GM21447 (cell line): ENCODE data around the gene ABHD10.

Experiments
- ATAC-seq: cut with Tn5 transposase; IDR thresholded peaks from one replicate; pipeline ENCODE4 v1.9.1; 2021; ENCODE audit not compliant: unreplicated experiment

ABHD10 gene

GRCh38 chr3:112000367-112000771, 21.5 kb downstream of the ABHD10 start:
- ATAC-seq = no peak

DNA sequence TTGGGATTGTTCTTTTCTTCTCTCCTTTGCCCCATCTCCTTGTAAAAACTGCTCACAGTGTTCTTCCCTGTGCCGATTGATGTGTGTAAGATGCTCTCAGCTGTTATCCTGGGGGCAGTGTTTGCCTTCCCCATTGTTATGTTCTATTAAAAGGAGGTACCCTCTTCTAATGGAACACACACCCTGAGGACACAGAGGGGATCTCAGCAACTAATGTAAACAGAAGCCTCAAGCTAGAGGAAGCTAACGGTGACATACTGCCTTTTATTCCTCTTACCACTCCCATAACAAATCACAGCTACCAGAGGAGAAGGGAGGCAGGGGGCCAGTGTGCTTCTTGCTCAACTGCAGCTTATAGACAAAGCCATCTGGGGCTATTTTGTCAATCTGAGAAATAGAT, 22.1 kb downstream of the ABHD10 start:
- ATAC-seq = no peak

DNA sequence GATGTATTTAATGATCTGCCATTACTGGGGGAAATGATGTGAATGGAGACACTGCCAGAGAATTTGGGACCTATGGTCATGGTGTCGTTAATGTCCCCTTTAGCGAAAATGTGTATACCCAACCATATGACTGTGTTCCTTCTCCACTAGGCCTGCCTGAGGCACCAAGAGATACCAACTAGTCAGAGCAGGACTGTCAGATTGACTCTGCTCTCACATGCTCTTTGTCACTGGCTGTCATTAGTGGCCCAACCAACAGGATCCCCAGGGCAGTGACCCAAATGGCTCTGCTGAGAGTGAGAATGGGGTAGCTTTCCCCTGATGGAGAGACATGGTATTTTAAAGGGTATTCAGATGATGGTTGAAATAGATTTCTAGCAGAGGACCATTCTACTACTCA, 22.7 kb downstream of the ABHD10 start:
- no peak for ATAC-seq

- no peak for ATAC-seq
These were observed 23.5 kb downstream of the ABHD10 start for GRCh38 chr3:112002096-112002971.

GRCh38 chr3:112003321-112004080, 24.7 kb downstream of the ABHD10 start:
- ATAC-seq = no peak

- ATAC-seq = no peak
These were observed 25.4 kb downstream of the ABHD10 start for GRCh38 chr3:112004187-112004586.

- ATAC-seq = no peak
These were observed 25.8 kb downstream of the ABHD10 start for GRCh38 chr3:112004669-112005068.

DNA sequence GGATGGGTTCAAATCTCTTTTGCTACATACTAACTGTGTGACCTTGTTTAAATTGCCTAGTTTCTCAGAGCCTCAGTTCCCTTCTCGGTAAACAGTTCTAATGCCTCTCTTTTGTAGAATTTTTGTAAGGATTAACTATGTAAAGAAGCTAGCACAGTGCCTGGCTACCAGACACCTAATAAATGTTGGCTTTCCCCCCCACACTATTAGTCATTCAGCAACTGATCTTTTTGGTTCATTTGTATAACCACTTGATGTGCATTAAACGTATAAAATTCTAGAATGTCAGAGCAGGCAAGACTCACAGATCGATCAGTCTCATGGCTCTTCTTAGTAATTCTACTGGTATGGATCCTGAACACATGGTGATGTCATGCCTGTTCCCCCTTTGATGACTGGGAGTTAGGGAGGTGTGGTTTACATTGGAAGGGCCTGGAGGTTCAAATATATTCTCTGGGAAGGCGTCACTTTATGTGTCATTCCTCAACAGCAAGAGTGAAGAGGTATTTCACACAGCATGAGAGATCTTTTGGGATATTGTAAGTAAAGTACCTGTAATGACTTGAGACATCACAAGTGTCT, 26.4 kb downstream of the ABHD10 start:
- no peak for ATAC-seq

GRCh38 chr3:112007633-112008032, 28.8 kb downstream of the ABHD10 start:
- no peak for ATAC-seq

- ATAC-seq = no peak
These were observed 30.8 kb downstream of the ABHD10 start for GRCh38 chr3:112009670-112010069.

- no peak for ATAC-seq
These were observed 31.8 kb downstream of the ABHD10 start for GRCh38 chr3:112010636-112011035.

DNA sequence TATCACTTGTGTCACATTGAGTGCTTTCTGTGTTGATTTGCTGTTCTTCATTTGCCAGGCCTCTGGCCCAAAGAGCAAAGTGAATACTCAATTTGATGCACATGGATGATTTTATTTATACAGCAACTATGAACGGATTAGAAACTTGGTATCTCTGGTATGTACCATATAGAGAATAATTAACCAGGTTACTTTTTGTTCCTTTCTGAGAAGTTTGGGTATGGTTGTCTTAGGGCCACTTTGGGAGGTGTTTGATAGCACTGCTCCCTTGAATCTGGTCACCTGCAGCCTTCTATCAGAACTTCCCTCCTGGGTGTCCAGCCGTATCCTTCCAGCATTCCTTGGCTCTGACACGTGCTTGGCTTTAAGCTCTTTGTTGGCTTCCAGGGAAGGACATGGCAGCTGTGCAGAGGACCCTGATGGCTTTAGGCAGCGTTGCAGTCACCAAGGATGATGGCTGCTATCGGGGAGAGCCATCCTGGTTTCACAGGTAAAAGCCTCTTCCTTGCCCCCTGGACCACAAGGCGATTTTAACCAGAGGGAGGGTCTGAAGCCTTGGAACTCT, 32.6 kb downstream of the ABHD10 start:
- no peak for ATAC-seq

- no peak for ATAC-seq
These were observed 33.6 kb downstream of the ABHD10 start for GRCh38 chr3:112012205-112012992.

DNA sequence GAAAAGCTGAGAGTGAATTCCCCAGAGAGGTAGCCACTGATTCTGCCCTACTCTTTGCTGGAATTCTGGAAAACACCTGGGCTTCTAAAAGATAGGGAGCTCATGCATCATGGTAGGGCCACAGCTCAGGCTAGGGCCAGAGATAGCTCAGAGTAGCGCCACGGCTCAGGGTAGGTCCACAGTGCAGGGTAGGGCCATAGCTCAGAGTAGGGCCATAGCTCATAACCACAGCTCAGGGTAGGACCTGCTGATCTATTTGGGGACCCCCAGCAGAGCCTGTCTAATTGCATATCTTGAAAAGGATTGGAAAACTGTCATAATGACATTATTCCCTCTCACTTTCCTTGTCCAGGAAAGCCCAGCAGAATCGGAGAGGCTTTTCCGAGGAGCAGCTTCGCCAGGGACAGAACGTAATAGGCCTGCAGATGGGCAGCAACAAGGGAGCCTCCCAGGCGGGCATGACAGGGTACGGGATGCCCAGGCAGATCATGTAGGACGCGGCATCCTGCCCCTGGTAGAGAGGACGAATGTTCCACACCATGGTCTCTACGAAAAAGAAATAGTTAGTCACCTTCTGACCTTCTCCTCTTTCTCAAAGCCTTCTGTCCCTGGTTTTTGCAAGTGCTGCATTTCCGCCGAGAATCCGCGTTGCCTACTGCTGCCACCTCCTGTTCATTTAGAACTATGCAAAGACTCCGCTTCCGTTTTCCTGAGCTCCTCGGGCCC, 34.4 kb downstream of the ABHD10 start:
- ATAC-seq = peak; percentile 89

DNA sequence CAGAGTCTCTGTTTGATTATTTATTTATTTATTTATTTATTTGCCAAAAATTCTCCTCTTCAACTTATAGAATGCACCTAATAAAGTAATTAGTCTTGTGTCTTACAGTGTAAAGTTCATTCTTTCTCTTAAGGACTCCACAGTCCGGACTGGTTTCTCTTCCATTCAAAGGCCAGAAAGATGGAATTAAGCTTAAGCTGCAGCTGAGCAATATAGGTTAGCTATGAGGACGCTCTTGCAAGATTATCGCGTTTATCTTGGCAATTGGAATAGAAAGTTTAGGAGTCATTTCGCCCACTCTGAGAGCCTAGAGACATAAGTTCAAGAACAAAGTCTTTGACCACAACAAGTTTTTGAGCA, 34.9 kb downstream of the ABHD10 start:
- peak; percentile 31 for ATAC-seq

DNA sequence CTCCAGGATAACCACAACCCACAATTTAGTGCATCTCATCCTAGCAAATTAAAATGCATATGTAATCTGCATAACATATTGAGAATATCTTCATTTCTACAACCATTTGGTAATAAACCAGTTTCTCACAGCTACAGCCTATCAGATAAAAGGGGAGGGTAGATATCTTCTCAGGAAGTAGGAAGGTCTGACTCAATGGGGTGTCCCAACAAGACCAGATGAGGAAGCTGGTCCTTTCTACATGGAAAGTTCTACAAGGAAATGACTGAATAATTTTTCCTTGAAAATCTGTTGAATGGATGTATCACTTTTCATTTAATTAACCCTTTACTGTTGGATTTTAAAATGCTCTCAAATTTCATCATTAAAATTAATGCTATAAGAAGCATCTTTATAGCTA, 38.3 kb downstream of the ABHD10 start:
- ATAC-seq = no peak

GRCh38 chr3:112018712-112019111, 39.9 kb downstream of the ABHD10 start:
- ATAC-seq = no peak

- no peak for ATAC-seq
These were observed 40.9 kb downstream of the ABHD10 start for GRCh38 chr3:112019716-112020115.

DNA sequence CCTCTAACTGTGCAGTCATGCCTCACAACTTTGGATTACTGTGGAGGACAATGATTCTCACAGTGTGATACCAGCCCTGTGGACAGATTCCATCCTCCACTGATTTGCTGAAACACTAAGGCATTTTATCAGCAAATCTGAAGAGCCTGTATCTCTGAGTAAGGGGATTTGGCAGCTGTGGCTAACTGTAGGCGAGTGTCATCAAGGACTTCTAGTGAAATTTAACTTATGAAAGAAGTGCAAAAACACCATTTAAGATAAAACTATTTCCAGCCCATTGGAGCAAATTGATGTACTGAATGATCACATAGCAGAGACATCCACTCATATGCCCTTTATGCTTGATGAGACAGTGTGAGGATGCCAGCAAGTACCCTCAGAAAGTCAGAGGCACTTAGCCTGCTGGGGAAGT, 41.9 kb downstream of the ABHD10 start:
- ATAC-seq = no peak

- ATAC-seq = no peak
These were observed 48.3 kb downstream of the ABHD10 start for GRCh38 chr3:112027142-112027541.
